ENCODE results near the gene SLC25A43. TPM values are rescaled to one million over a fixed set of nuclear protein-coding genes. Genes with fewer than 3 reads are reported as not detected.
"Not testable (repeated sequence)": the region's sequence is repeated elsewhere in the genome, so short reads cannot be mapped to it uniquely, and the experiment has no call there.

SLC25A43 gene
- polyA plus RNA-seq, 1 donor = 13.2 TPM

DNA sequence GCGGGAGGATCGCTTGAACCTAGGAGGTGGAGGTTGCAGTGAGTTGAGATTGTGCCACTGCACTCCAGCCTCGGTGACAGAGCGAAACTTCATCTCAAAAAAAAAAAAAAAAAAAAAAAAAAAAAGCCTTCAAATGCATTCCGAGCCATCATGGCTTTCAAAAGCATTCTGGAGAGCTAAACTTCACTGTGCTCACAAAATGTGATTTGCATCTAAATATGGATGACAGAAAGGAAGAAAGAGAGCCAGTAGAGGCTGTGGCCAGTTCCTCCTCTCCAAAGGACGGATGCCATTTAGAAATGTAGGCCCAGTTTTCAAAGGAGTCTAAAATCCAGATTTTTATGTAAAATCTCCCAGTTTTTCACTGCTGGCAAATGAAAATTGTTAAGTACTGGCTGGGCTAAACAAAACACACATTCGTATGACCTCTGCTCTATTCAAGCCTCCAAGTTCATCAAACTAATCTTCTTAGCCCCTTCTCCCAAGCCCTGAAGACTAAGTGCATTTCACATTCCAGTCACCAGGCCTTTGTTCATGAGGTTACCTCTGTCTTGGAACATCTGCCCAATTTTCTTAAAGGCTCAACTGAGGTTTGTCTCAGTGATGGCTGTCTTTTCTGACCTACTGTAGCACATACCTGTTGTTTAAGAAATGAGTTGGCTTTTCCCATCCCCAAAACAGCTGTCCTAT is 22.0 kb downstream of the SLC25A43 start:
- no peaks in the 10 kb centered on the region for H3K9me3 ChIP-seq (ENCODE audit: control insufficient read depth, low read depth, low read length)
- peaks cover 9% of the 10 kb centered on the region for H3K36me3 ChIP-seq (ENCODE audit: control insufficient read depth, insufficient read depth, low read length)
- no peak overlapping the region for H3K27ac ChIP-seq (ENCODE audit: low read length)
- WGBS (ENCODE audit: insufficient coverage, low lambda C conversion rate) = no CpG with 5 or more reads among the region's 7 CpGs
- DNase-seq = no peak
- no peak overlapping the region for H3K4me3 ChIP-seq (ENCODE audit: low read length)
- H3K4me1 ChIP-seq (ENCODE audit: control insufficient read depth, insufficient read depth, low read length) = peaks cover 9% of the 10 kb centered on the region
- H3K27me3 ChIP-seq (ENCODE audit: control insufficient read depth, insufficient read depth, low read length) = no peaks in the 10 kb centered on the region

- no peak overlapping the region for H3K4me3 ChIP-seq (ENCODE audit: low read length)
- no peaks in the 10 kb centered on the region for H3K27me3 ChIP-seq (ENCODE audit: control insufficient read depth, insufficient read depth, low read length)
- H3K4me1 ChIP-seq (ENCODE audit: control insufficient read depth, insufficient read depth, low read length) = peaks cover 8% of the 10 kb centered on the region
- peaks cover 7% of the 10 kb centered on the region for H3K36me3 ChIP-seq (ENCODE audit: control insufficient read depth, insufficient read depth, low read length)
- no peaks in the 10 kb centered on the region for H3K9me3 ChIP-seq (ENCODE audit: control insufficient read depth, low read depth, low read length)
- no peak overlapping the region for H3K27ac ChIP-seq (ENCODE audit: low read length)
- WGBS (ENCODE audit: insufficient coverage, low lambda C conversion rate) = no CpG with 5 or more reads among the region's 14 CpGs
- no peak for DNase-seq
These were observed 24.5 kb downstream of the SLC25A43 start for GRCh38 chrX:119423631-119424030.

- peaks cover 7% of the 10 kb centered on the region for H3K36me3 ChIP-seq (ENCODE audit: control insufficient read depth, insufficient read depth, low read length)
- no peaks in the 10 kb centered on the region for H3K9me3 ChIP-seq (ENCODE audit: control insufficient read depth, low read depth, low read length)
- no peaks in the 10 kb centered on the region for H3K27me3 ChIP-seq (ENCODE audit: control insufficient read depth, insufficient read depth, low read length)
- no peak overlapping the region for H3K27ac ChIP-seq (ENCODE audit: low read length)
- no CpG with 5 or more reads among the region's 6 CpGs for WGBS (ENCODE audit: insufficient coverage, low lambda C conversion rate)
- DNase-seq = no peak
- H3K4me1 ChIP-seq (ENCODE audit: control insufficient read depth, insufficient read depth, low read length) = peaks cover 5% of the 10 kb centered on the region
- H3K4me3 ChIP-seq (ENCODE audit: low read length) = no peak overlapping the region
These were observed 25.9 kb downstream of the SLC25A43 start for GRCh38 chrX:119424999-119425398.

- peaks cover 5% of the 10 kb centered on the region for H3K4me1 ChIP-seq (ENCODE audit: control insufficient read depth, insufficient read depth, low read length)
- H3K4me3 ChIP-seq (ENCODE audit: low read length) = no peak overlapping the region
- H3K27me3 ChIP-seq (ENCODE audit: control insufficient read depth, insufficient read depth, low read length) = no peaks in the 10 kb centered on the region
- WGBS (ENCODE audit: insufficient coverage, low lambda C conversion rate) = no CpG with 5 or more reads among the region's 9 CpGs
- no peaks in the 10 kb centered on the region for H3K9me3 ChIP-seq (ENCODE audit: control insufficient read depth, low read depth, low read length)
- DNase-seq = no peak
- no peak overlapping the region for H3K27ac ChIP-seq (ENCODE audit: low read length)
- peaks cover 7% of the 10 kb centered on the region for H3K36me3 ChIP-seq (ENCODE audit: control insufficient read depth, insufficient read depth, low read length)
These were observed 28.1 kb downstream of the SLC25A43 start for GRCh38 chrX:119427024-119427794.

DNA sequence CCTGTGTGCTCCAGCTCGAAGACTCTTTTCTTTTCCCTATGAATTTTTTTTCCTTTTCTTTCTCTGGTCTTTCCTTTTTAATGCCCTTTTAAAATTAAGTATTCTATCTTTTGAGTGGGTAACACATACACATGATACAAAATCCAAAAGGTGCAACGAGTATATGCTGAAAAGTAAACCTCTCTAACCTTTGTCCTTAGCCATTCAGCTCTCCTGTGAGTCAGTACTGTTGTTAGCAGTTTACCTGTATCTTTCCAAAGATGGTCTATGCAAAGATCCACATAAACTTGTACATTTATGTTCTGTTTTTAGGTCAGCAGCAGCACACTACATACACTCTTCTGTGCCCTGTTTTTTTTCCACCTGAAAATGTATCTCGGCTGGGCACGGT is 28.7 kb downstream of the SLC25A43 start:
- no peak for DNase-seq
- Histone ChIP-seq H3K4me3 (ENCODE audit: low read length) (no peak overlapping the region), H3K4me1 (ENCODE audit: control insufficient read depth, insufficient read depth, low read length) (peaks cover 5% of the 10 kb centered on the region), H3K27me3 (ENCODE audit: control insufficient read depth, insufficient read depth, low read length) (no peaks in the 10 kb centered on the region), H3K9me3 (ENCODE audit: control insufficient read depth, low read depth, low read length) (no peaks in the 10 kb centered on the region), H3K36me3 (ENCODE audit: control insufficient read depth, insufficient read depth, low read length) (peaks cover 7% of the 10 kb centered on the region), H3K27ac (ENCODE audit: low read length) (no peak overlapping the region)
- WGBS (ENCODE audit: insufficient coverage, low lambda C conversion rate) = 100% methylated on average over 1 of the region's 4 CpGs

DNA sequence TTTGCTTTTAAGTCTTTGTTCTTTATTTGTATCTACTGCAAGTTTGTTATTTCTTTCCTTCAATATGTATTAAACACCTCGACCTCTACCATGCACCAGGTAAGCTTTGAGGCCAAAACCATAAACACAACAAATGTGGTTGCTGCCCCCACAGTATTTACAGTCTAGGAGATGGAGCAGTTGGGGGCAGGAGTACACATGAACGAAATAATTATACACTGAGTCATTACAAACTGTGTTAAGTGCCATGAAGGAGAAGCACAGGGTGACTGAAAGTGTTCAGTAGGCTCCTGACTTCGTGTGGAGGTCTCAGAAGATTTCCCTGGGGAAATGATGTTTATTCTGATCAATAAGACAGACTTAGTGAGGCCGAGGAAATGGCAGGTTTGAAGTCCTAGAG is 30.3 kb downstream of the SLC25A43 start:
- no peak overlapping the region for H3K4me3 ChIP-seq (ENCODE audit: low read length)
- no peaks in the 10 kb centered on the region for H3K27me3 ChIP-seq (ENCODE audit: control insufficient read depth, insufficient read depth, low read length)
- DNase-seq = no peak
- H3K4me1 ChIP-seq (ENCODE audit: control insufficient read depth, insufficient read depth, low read length) = peaks cover 5% of the 10 kb centered on the region
- H3K36me3 ChIP-seq (ENCODE audit: control insufficient read depth, insufficient read depth, low read length) = peaks cover 3% of the 10 kb centered on the region
- no peak overlapping the region for H3K27ac ChIP-seq (ENCODE audit: low read length)
- WGBS (ENCODE audit: insufficient coverage, low lambda C conversion rate) = no CpG with 5 or more reads among the region's 4 CpGs
- no peaks in the 10 kb centered on the region for H3K9me3 ChIP-seq (ENCODE audit: control insufficient read depth, low read depth, low read length)

DNA sequence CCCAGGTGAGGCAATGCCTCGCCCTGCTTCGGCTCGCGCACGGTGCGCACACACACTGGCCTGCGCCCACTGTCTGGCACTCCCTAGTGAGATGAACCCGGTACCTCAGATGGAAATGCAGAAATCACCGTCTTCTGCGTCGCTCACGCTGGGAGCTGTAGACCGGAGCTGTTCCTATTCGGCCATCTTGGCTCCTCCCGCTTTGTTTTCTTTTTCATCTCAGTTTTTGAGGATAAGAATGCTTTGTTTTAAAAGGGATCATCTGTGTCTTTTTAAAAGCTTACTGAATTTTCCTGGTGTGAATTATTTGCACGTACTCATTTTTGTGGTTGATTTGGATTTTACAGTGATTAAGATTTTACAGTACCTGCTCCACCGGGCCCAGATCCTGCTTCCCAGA is 42.2 kb downstream of the SLC25A43 start:
- WGBS (ENCODE audit: insufficient coverage, low lambda C conversion rate) = no CpG with 5 or more reads among the region's 17 CpGs

DNA sequence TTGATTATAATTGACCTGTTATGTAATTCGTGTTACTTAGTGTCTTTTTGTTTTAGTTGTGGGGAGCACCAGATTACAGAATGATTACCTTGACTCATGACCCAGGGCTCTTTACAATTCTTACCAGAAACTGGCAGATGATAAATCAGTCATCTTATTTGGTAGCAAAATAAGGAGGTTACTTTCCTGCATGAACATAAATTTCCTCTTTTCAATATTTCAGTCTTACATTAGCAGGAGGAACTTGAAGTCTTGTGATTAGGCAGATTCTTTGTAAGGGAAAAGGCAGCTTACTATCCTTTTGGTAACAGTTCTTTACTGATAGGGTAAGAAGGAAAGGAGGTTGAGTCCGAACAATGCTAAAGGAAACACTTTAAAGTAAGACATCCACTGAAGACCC is 43.1 kb downstream of the SLC25A43 start:
- H3K4me3 ChIP-seq (ENCODE audit: low read length) = no peak overlapping the region
- no peak overlapping the region for H3K27ac ChIP-seq (ENCODE audit: low read length)
- no peaks in the 10 kb centered on the region for H3K9me3 ChIP-seq (ENCODE audit: control insufficient read depth, low read depth, low read length)
- H3K27me3 ChIP-seq (ENCODE audit: control insufficient read depth, insufficient read depth, low read length) = no peaks in the 10 kb centered on the region
- no CpG with 5 or more reads among the region's 2 CpGs for WGBS (ENCODE audit: insufficient coverage, low lambda C conversion rate)
- no peaks in the 10 kb centered on the region for H3K36me3 ChIP-seq (ENCODE audit: control insufficient read depth, insufficient read depth, low read length)
- H3K4me1 ChIP-seq (ENCODE audit: control insufficient read depth, insufficient read depth, low read length) = no peaks in the 10 kb centered on the region
- no peak for DNase-seq

More for the DNA sequence above, 42.2 kb downstream of the SLC25A43 start:
- not testable (repeated sequence) for H3K9me3 ChIP-seq (ENCODE audit: control insufficient read depth, low read depth, low read length); DNase-seq; H3K27ac ChIP-seq (ENCODE audit: low read length); H3K36me3 ChIP-seq (ENCODE audit: control insufficient read depth, insufficient read depth, low read length); H3K27me3 ChIP-seq (ENCODE audit: control insufficient read depth, insufficient read depth, low read length); H3K4me1 ChIP-seq (ENCODE audit: control insufficient read depth, insufficient read depth, low read length); H3K4me3 ChIP-seq (ENCODE audit: low read length)

GRCh38 chrX:119453202-119453601 is 54.1 kb downstream of the SLC25A43 start:
- Histone ChIP-seq H3K27ac (ENCODE audit: low read length) (no peak overlapping the region), H3K4me3 (ENCODE audit: low read length) (no peak overlapping the region), H3K4me1 (ENCODE audit: control insufficient read depth, insufficient read depth, low read length) (peaks cover 9% of the 10 kb centered on the region), H3K27me3 (ENCODE audit: control insufficient read depth, insufficient read depth, low read length) (no peaks in the 10 kb centered on the region), H3K9me3 (ENCODE audit: control insufficient read depth, low read depth, low read length) (no peaks in the 10 kb centered on the region), H3K36me3 (ENCODE audit: control insufficient read depth, insufficient read depth, low read length) (peaks cover 6% of the 10 kb centered on the region)
- no peak for DNase-seq
- WGBS (ENCODE audit: insufficient coverage, low lambda C conversion rate) = no CpG with 5 or more reads among the region's 4 CpGs

GRCh38 chrX:119455264-119455663 is 56.1 kb downstream of the SLC25A43 start:
- peak; percentile 61 to 83 for DNase-seq
- Histone ChIP-seq H3K9me3 (ENCODE audit: control insufficient read depth, low read depth, low read length) (no peaks in the 10 kb centered on the region), H3K27ac (ENCODE audit: low read length) (peak overlapping the region; percentile 83), H3K4me3 (ENCODE audit: low read length) (no peak overlapping the region), H3K4me1 (ENCODE audit: control insufficient read depth, insufficient read depth, low read length) (peaks cover 9% of the 10 kb centered on the region), H3K36me3 (ENCODE audit: control insufficient read depth, insufficient read depth, low read length) (peaks cover 6% of the 10 kb centered on the region), H3K27me3 (ENCODE audit: control insufficient read depth, insufficient read depth, low read length) (no peaks in the 10 kb centered on the region)
- 100% methylated on average over 1 of the region's 1 CpG for WGBS (ENCODE audit: insufficient coverage, low lambda C conversion rate)
